Neural cell (in vitro differentiated cells): Measurements from ENCODE around the gene WWC1. TPM values are rescaled to one million over a fixed set of nuclear protein-coding genes. Genes with fewer than 3 reads are reported as not detected.

Source experiments
- H2AFZ ChIP-seq: fragments of 200-600, 300-800 bp; sonication (generic), shearing (Covaris generic); 2 replicates; pipeline ENCODE4 v1.6.0; 2014; ENCODE audit warnings: low read depth, mild to moderate bottlenecking, antibody characterized with exemption, low read length, moderate library complexity
- H3F3A ChIP-seq: fragments of 200-600 bp; shearing (Covaris generic); 2 replicates; pipeline ENCODE4 v1.6.1; 2016; ENCODE audit warnings: mild to moderate bottlenecking, moderate library complexity, mixed read lengths, antibody characterized with exemption, low read length; ENCODE audit not compliant: insufficient read depth, poor library complexity, severe bottlenecking
- H3K27ac ChIP-seq: fragments of 200-600, 300-800 bp; sonication (generic), shearing (Covaris generic); 2 replicates; pipeline ENCODE4 v1.5.1; 2014; ENCODE audit warnings: mild to moderate bottlenecking, low read length, moderate library complexity
- H3K27me3 ChIP-seq: fragments of 300-800, 200-600 bp; sonication (generic), shearing (Covaris generic); 2 replicates; pipeline ENCODE4 v1.6.0; 2014; ENCODE audit warnings: mild to moderate bottlenecking, low read depth, low read length, moderate library complexity; ENCODE audit not compliant: insufficient read depth
- H3K36me3 ChIP-seq: fragments of 300-800, 200-600 bp; sonication (generic), shearing (Covaris generic); 2 replicates; pipeline ENCODE4 v1.5.1; 2014; ENCODE audit warnings: mild to moderate bottlenecking, antibody characterized with exemption, low read length, moderate library complexity; ENCODE audit not compliant: insufficient read depth
- H3K4me2 ChIP-seq: fragments of 300-800, 200-600 bp; sonication (generic), shearing (Covaris generic); 2 replicates; pipeline ENCODE4 v1.6.0; 2014; ENCODE audit warnings: mild to moderate bottlenecking, low read length
- H3K4me3 ChIP-seq: fragments of 300-800, 200-600 bp; sonication (generic), shearing (Covaris generic); 2 replicates; pipeline ENCODE4 v1.5.1; 2014; ENCODE audit warnings: mild to moderate bottlenecking, low read length, moderate library complexity
- H3K79me2 ChIP-seq: fragments of 200-600 bp; shearing (Covaris generic); replicated peaks from 2 replicates; pipeline ENCODE4 v1.6.0; 2014; ENCODE audit warnings: mild to moderate bottlenecking, low read length, moderate library complexity; ENCODE audit not compliant: insufficient read depth
- H3K9ac ChIP-seq: fragments of 300-800, 200-600 bp; sonication (generic), shearing (Covaris generic); 2 replicates; pipeline ENCODE4 v1.6.1; 2016; ENCODE audit warnings: mild to moderate bottlenecking, low read length, mixed read lengths
- H3K9me2 ChIP-seq: fragments of 200-600 bp; shearing (Covaris generic); 2 replicates; pipeline ENCODE4 v1.6.1; 2016; ENCODE audit warnings: mild to moderate bottlenecking, low read length, mixed read lengths; ENCODE audit not compliant: insufficient read depth
- H3K9me3 ChIP-seq: fragments of 200-600, 300-800 bp; sonication (generic), shearing (Covaris generic); 2 replicates; pipeline ENCODE4 v1.6.1; 2016; ENCODE audit warnings: mild to moderate bottlenecking, mixed run types, low read length, moderate library complexity, mixed read lengths
- H4K20me1 ChIP-seq: fragments of 200-600 bp; shearing (Covaris generic); 2 replicates; pipeline ENCODE4 v1.6.1; 2016; ENCODE audit warnings: mild to moderate bottlenecking, mixed run types; ENCODE audit not compliant: insufficient read depth
- EP300 ChIP-seq: fragments of 450-650 bp; conservative IDR thresholded peaks from 2 replicates; pipeline ENCODE4 v1.6.1; 2014; ENCODE audit warnings: antibody characterized with exemption, mild to moderate bottlenecking, moderate library complexity; ENCODE audit not compliant: poor library complexity, severe bottlenecking
- EZH2 ChIP-seq: fragments of 200-600, 300-800 bp; shearing (Covaris generic), sonication (generic); IDR thresholded peaks from 2 replicates; pipeline ENCODE4 v1.6.1; 2014; ENCODE audit warnings: antibody characterized with exemption, low read length, borderline replicate concordance, mild to moderate bottlenecking; ENCODE audit not compliant: insufficient read depth, poor library complexity, severe bottlenecking
- MXI1 ChIP-seq: fragments of 450-650 bp; conservative IDR thresholded peaks from 2 replicates; pipeline ENCODE4 v1.6.1; 2014; ENCODE audit warnings: antibody characterized with exemption, mild to moderate bottlenecking; ENCODE audit not compliant: poor library complexity, severe bottlenecking
- POLR2AphosphoS5 ChIP-seq: IDR thresholded peaks from 2 replicates; pipeline ENCODE4 v1.6.1; 2012
- RAD21 ChIP-seq: fragments of 450-650 bp; conservative IDR thresholded peaks from 2 replicates; pipeline ENCODE4 v1.6.1; 2014; ENCODE audit warnings: antibody characterized with exemption, mild to moderate bottlenecking, moderate library complexity
- SMC3 ChIP-seq: fragments of 450-650 bp; conservative IDR thresholded peaks from 2 replicates; pipeline ENCODE4 v1.6.1; 2014; ENCODE audit warnings: antibody characterized with exemption, mild to moderate bottlenecking, moderate library complexity; ENCODE audit not compliant: poor library complexity
- TAF1 ChIP-seq: IDR thresholded peaks from 2 replicates; pipeline ENCODE4 v1.6.1; 2012; ENCODE audit warnings: low read depth
- polyA plus RNA-seq: library from polyadenylated mRNA; depleted of rRNA; stranded (reverse); fragments of >200 nt; gene quantifications from 2 replicates; pipeline ENCODE4 v1.2.3, GENCODE V29; 2014
- TF ChIP-seq, protein P1 (sequence below): IDR thresholded peaks from 2 replicates; pipeline ENCODE4 v1.6.1; 2012; ENCODE audit warnings: borderline replicate concordance
- TF ChIP-seq, protein P2 (sequence below): fragments of 450-650 bp; IDR thresholded peaks from 2 replicates; pipeline ENCODE4 v1.5.1; 2014; ENCODE audit warnings: antibody characterized with exemption, mild to moderate bottlenecking, moderate library complexity; ENCODE audit not compliant: poor library complexity, severe bottlenecking

The WWC1 gene
- polyA plus RNA-seq, 1 donor from 2014 or later, result 0.97 TPM

DNA sequence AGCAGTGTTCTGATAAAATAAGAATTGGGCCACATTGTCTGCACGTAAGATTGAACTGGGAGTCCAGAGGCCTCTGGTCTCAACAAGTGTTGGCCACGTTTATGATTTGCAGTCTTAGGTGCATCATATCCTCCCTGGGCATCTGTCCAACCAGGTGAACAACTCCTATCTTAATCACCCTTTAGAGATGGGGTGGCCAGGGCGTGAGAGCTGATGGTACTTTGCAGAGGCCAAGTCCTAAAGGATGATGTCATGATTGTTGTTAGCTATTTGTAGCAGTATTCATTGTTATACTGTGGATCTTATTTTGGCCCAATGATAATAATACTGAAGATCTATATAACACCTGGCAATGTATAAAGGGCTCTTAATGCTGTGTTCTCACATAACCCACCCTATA lies 121.6 kb downstream of the WWC1 start:
- no peak overlapping the region for H3K4me3 ChIP-seq
- no peaks in the 10 kb centered on the region for H3F3A ChIP-seq
- no peak overlapping the region for H3K4me2 ChIP-seq
- no peaks in the 10 kb centered on the region for H3K9me2 ChIP-seq
- no peaks in the 10 kb centered on the region for H4K20me1 ChIP-seq
- TF ChIP-seq TAF1, result no peak
- TF ChIP-seq SMC3, result no peak
- TF ChIP-seq MXI1, result no peak
- no peak for TF ChIP-seq EZH2
- no peak for TF ChIP-seq RAD21
- TF ChIP-seq, protein P1, sequence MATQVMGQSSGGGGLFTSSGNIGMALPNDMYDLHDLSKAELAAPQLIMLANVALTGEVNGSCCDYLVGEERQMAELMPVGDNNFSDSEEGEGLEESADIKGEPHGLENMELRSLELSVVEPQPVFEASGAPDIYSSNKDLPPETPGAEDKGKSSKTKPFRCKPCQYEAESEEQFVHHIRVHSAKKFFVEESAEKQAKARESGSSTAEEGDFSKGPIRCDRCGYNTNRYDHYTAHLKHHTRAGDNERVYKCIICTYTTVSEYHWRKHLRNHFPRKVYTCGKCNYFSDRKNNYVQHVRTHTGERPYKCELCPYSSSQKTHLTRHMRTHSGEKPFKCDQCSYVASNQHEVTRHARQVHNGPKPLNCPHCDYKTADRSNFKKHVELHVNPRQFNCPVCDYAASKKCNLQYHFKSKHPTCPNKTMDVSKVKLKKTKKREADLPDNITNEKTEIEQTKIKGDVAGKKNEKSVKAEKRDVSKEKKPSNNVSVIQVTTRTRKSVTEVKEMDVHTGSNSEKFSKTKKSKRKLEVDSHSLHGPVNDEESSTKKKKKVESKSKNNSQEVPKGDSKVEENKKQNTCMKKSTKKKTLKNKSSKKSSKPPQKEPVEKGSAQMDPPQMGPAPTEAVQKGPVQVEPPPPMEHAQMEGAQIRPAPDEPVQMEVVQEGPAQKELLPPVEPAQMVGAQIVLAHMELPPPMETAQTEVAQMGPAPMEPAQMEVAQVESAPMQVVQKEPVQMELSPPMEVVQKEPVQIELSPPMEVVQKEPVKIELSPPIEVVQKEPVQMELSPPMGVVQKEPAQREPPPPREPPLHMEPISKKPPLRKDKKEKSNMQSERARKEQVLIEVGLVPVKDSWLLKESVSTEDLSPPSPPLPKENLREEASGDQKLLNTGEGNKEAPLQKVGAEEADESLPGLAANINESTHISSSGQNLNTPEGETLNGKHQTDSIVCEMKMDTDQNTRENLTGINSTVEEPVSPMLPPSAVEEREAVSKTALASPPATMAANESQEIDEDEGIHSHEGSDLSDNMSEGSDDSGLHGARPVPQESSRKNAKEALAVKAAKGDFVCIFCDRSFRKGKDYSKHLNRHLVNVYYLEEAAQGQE, result no peak
- no peak for TF ChIP-seq EP300
- TF ChIP-seq, protein P2, sequence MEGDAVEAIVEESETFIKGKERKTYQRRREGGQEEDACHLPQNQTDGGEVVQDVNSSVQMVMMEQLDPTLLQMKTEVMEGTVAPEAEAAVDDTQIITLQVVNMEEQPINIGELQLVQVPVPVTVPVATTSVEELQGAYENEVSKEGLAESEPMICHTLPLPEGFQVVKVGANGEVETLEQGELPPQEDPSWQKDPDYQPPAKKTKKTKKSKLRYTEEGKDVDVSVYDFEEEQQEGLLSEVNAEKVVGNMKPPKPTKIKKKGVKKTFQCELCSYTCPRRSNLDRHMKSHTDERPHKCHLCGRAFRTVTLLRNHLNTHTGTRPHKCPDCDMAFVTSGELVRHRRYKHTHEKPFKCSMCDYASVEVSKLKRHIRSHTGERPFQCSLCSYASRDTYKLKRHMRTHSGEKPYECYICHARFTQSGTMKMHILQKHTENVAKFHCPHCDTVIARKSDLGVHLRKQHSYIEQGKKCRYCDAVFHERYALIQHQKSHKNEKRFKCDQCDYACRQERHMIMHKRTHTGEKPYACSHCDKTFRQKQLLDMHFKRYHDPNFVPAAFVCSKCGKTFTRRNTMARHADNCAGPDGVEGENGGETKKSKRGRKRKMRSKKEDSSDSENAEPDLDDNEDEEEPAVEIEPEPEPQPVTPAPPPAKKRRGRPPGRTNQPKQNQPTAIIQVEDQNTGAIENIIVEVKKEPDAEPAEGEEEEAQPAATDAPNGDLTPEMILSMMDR, result no peak
- no peak overlapping the region for H3K27ac ChIP-seq
- no peak overlapping the region for H3K9ac ChIP-seq
- H2AFZ ChIP-seq, result no peak overlapping the region
- H3K36me3 ChIP-seq, result no peaks in the 10 kb centered on the region
- H3K9me3 ChIP-seq, result no peaks in the 10 kb centered on the region
- H3K27me3 ChIP-seq, result no peaks in the 10 kb centered on the region
- H3K79me2 ChIP-seq, result no peaks in the 10 kb centered on the region

DNA sequence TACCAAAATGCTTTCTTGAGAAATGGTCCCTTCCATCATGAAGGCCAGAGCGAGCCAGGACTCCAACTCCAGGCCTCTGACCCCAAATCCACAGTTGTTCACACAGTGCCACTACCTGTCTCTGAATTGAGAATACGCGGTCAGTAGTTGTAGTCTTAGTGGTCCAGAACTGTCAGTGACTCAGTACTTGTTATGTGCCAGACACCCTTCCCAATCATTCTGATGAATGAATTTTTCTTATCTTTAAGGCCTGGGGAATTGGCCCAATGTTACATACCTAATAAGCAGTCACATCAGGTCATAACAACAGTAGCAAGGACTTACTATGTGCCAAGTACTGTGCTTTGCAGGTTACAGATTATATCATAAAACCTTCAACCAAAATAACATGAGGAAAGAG lies 122.2 kb downstream of the WWC1 start:
- no peaks in the 10 kb centered on the region for H4K20me1 ChIP-seq
- H3K9me3 ChIP-seq, result no peaks in the 10 kb centered on the region
- no peak overlapping the region for H3K27ac ChIP-seq
- H3K4me3 ChIP-seq, result no peak overlapping the region
- H3K9me2 ChIP-seq, result no peaks in the 10 kb centered on the region
- TF ChIP-seq EZH2, result no peak
- TF ChIP-seq MXI1, result no peak
- no peak for TF ChIP-seq EP300
- no peak for TF ChIP-seq SMC3
- no peak for TF ChIP-seq TAF1
- TF ChIP-seq, protein P1, result no peak
- TF ChIP-seq, protein P2, result no peak
- TF ChIP-seq POLR2AphosphoS5, result no peak
- no peak for TF ChIP-seq RAD21
- no peaks in the 10 kb centered on the region for H3K36me3 ChIP-seq
- no peak overlapping the region for H3K9ac ChIP-seq
- no peak overlapping the region for H3K4me2 ChIP-seq
- no peaks in the 10 kb centered on the region for H3K27me3 ChIP-seq
- H3F3A ChIP-seq, result no peaks in the 10 kb centered on the region
- no peaks in the 10 kb centered on the region for H3K79me2 ChIP-seq
- no peak overlapping the region for H2AFZ ChIP-seq
